GM23338 (cell line): ENCODE results near the gene BIRC7. TPM values are rescaled to one million over a fixed set of nuclear protein-coding genes. Genes with fewer than 3 reads are reported as not detected.

Experiments used
- ATAC-seq: fragments of 200-7000 bp; cut with Tn5 transposase; 3 replicates; pipeline ENCODE4 v1.9.1; 2020
- DNase-seq: peaks from one replicate; pipeline ENCODE4 v3.0.0-alpha.2; 2015; ENCODE audit warnings: low spot score
- H2AFZ ChIP-seq: fragments of 200-600 bp; sonication (generic); 2 replicates; pipeline ENCODE4 v1.8.0; 2016; ENCODE audit warnings: antibody characterized with exemption, mild to moderate bottlenecking, moderate library complexity
- H3F3A ChIP-seq: fragments of 200-600 bp; sonication (generic); replicated peaks from 2 replicates; pipeline ENCODE4 v1.8.0; 2017; ENCODE audit warnings: antibody characterized with exemption, mixed run types, low read depth
- H3K27ac ChIP-seq: fragments of 200-600 bp; sonication (generic); 2 replicates; pipeline ENCODE4 v1.6.1; 2016; ENCODE audit warnings: low read depth
- H3K27me3 ChIP-seq: fragments of 200-600 bp; sonication (generic); 2 replicates; pipeline ENCODE4 v1.8.0; 2016; ENCODE audit warnings: mild to moderate bottlenecking, mixed run types, moderate library complexity; ENCODE audit not compliant: insufficient read depth
- H3K36me3 ChIP-seq: fragments of 200-600 bp; sonication (generic); 2 replicates; pipeline ENCODE4 v1.8.0; 2016; ENCODE audit warnings: mild to moderate bottlenecking; ENCODE audit not compliant: insufficient read depth
- H3K4me1 ChIP-seq: fragments of 200-600 bp; sonication (generic); 2 replicates; pipeline ENCODE4 v1.8.0; 2016; ENCODE audit warnings: mild to moderate bottlenecking, moderate library complexity; ENCODE audit not compliant: insufficient read depth
- H3K4me2 ChIP-seq: fragments of 200-600 bp; sonication (generic); 2 replicates; pipeline ENCODE4 v1.7.1; 2017; ENCODE audit warnings: mixed run types
- H3K4me3 ChIP-seq: fragments of 200-600 bp; sonication (generic); 2 replicates; pipeline ENCODE4 v1.6.1; 2016; ENCODE audit warnings: mixed run types
- H3K79me2 ChIP-seq: fragments of 200-600 bp; sonication (generic); replicated peaks from 2 replicates; pipeline ENCODE4 v1.8.0; 2017; ENCODE audit warnings: mild to moderate bottlenecking; ENCODE audit not compliant: insufficient read depth
- H3K9me2 ChIP-seq: fragments of 200-600 bp; sonication (generic); 2 replicates; pipeline ENCODE4 v1.8.0; 2017; ENCODE audit not compliant: insufficient read depth
- H4K20me1 ChIP-seq: fragments of 200-600 bp; sonication (generic); replicated peaks from 2 replicates; pipeline ENCODE4 v1.8.0; 2017; ENCODE audit warnings: mild to moderate bottlenecking; ENCODE audit not compliant: insufficient read depth
- H3K27ac Mint-ChIP-seq: 2 replicates; pipeline ENCODE4 v1.8.0; 2020; ENCODE audit warnings: inconsistent platforms, mild to moderate bottlenecking, moderate library complexity, mixed read lengths
- H3K27me3 Mint-ChIP-seq: 3 replicates; pipeline ENCODE4 v1.8.0; 2022; ENCODE audit warnings: low read depth, mild to moderate bottlenecking, moderate library complexity, mixed read lengths, inconsistent platforms; ENCODE audit not compliant: insufficient read depth, poor library complexity
- H3K36me3 Mint-ChIP-seq: 3 replicates; pipeline ENCODE4 v1.8.0; 2021; ENCODE audit warnings: low read depth, mild to moderate bottlenecking, inconsistent platforms, moderate library complexity, mixed read lengths
- H3K4me1 Mint-ChIP-seq: 3 replicates; pipeline ENCODE4 v1.8.0; 2020; ENCODE audit warnings: mild to moderate bottlenecking, inconsistent platforms, mixed read lengths
- H3K4me3 Mint-ChIP-seq: 3 replicates; pipeline ENCODE4 v1.8.0; 2021; ENCODE audit warnings: moderate library complexity, mild to moderate bottlenecking, inconsistent platforms, mixed read lengths
- H3K9me3 Mint-ChIP-seq: 3 replicates; pipeline ENCODE4 v1.8.0; 2020; ENCODE audit warnings: moderate library complexity, mild to moderate bottlenecking, inconsistent platforms, mixed read lengths
- CREB1 ChIP-seq: fragments of 250-450 bp; sonication (Bioruptor Pico); IDR thresholded peaks from 2 replicates; pipeline ENCODE4 v1.5.0; 2020; ENCODE audit warnings: low read depth, mild to moderate bottlenecking, moderate library complexity
- CTCF ChIP-seq, 2 experiments: fragments of 200-600 bp in 1 of 2; sonication (generic) in 1 of 2; conservative IDR thresholded peaks; 2 replicates each; pipeline versions ENCODE4 v1.5.1 to v1.6.1; 2016 to 2017; ENCODE audit warnings: antibody characterized with exemption in 2 of 2, low read depth in 2 of 2, mild to moderate bottlenecking in 2 of 2, moderate library complexity in 1 of 2
- ETS1 ChIP-seq: IDR thresholded peaks from 2 replicates; pipeline ENCODE4 v1.6.1; 2016; ENCODE audit warnings: antibody characterized with exemption
- EZH2phosphoT487 ChIP-seq: fragments of 200-600 bp; sonication (generic); IDR thresholded peaks from one replicate; pipeline ENCODE4 v1.8.1; 2018; ENCODE audit warnings: antibody characterized with exemption; ENCODE audit not compliant: unreplicated experiment
- JUNB ChIP-seq: IDR thresholded peaks from one replicate; pipeline ENCODE4 v1.6.1; 2016; ENCODE audit warnings: antibody characterized with exemption; ENCODE audit not compliant: unreplicated experiment
- POLR2AphosphoS5 ChIP-seq: IDR thresholded peaks from 2 replicates; pipeline ENCODE4 v1.6.1; 2016; ENCODE audit warnings: antibody characterized with exemption, low read depth
- STAT1 ChIP-seq: IDR thresholded peaks from one replicate; pipeline ENCODE4 v1.6.1; 2016; ENCODE audit warnings: antibody characterized with exemption; ENCODE audit not compliant: unreplicated experiment
- ZNF114 ChIP-seq: fragments of 250-450 bp; sonication (Bioruptor Pico); IDR thresholded peaks from 2 replicates; pipeline ENCODE4 v1.5.0; 2020; ENCODE audit warnings: mild to moderate bottlenecking, moderate library complexity
- microRNA counts: library from miRNA; unstranded; fragments of <30 nt; microRNA quantifications from one replicate; lab custom pipeline; 2017
- microRNA-seq: library from miRNA; unstranded; fragments of <30 nt; microRNA quantifications from one replicate; pipeline ENCODE4, GENCODE V29; 2017
- polyA plus RNA-seq: library from polyadenylated mRNA; unstranded; fragments of >200 nt; fragmentation: Nextera tagmentation; extraction: Ambion mirVana; gene quantifications from 2 replicates; pipeline ENCODE4 v1.2.1, GENCODE V29; 2016
- small RNA-seq: library from RNA; depleted of rRNA; stranded (forward); fragments of <200 nt; gene quantifications from one replicate; pipeline ENCODE3, GENCODE V24; 2014; ENCODE audit warnings: low replicate concordance
- total RNA-seq: library from RNA; depleted of rRNA; stranded (reverse); fragments of >200 nt; shearing (Covaris generic); gene quantifications from 2 replicates; pipeline ENCODE4 v1.2.3, GENCODE V29; 2014; rRNA removed

Gene BIRC7
- total and polyA plus RNA-seq, 2 experiments from 2014 or later: 0.16 to 0.24 TPM

- peaks cover 18% of the 10 kb centered on the region for H3K27me3 Mint-ChIP-seq
- no peak for DNase-seq
- no peak overlapping the region for H3K4me2 ChIP-seq
- no peak for ATAC-seq
- H3K27ac Mint-ChIP-seq: no peak overlapping the region
- H4K20me1 ChIP-seq: no peaks in the 10 kb centered on the region
- peaks cover 6% of the 10 kb centered on the region; the same call in 1 of the 2 replicates for H3K4me1 ChIP-seq
- H3F3A ChIP-seq: no peaks in the 10 kb centered on the region
- no peak overlapping the region for H3K27ac ChIP-seq
- H3K4me3 ChIP-seq: no peak overlapping the region
- no peaks in the 10 kb centered on the region; the same call in 1 of the 2 replicates for H3K36me3 ChIP-seq
- peaks cover 16% of the 10 kb centered on the region for H3K36me3 Mint-ChIP-seq
- H3K4me3 Mint-ChIP-seq: no peak overlapping the region
- no peak overlapping the region for H2AFZ ChIP-seq
- H3K27me3 ChIP-seq: no peaks in the 10 kb centered on the region
- no peak for TF ChIP-seq POLR2AphosphoS5
- TF ChIP-seq CREB1 (CRISPR knock-in tag): no peak
- no peak for TF ChIP-seq CTCF (conservative IDR thresholded peaks at IDR 0.05; ENCODE audit: low read depth in 2 of 2)
- TF ChIP-seq EZH2phosphoT487: no peak
- no peak for TF ChIP-seq STAT1
- no peak for TF ChIP-seq ZNF114 (CRISPR knock-in tag)
- no peak for TF ChIP-seq ETS1
- TF ChIP-seq JUNB: no peak
- H3K9me3 Mint-ChIP-seq: no peaks in the 10 kb centered on the region
- H3K79me2 ChIP-seq: no peaks in the 10 kb centered on the region
- peaks cover 5% of the 10 kb centered on the region; the same call in 2 of the 3 replicates for H3K4me1 Mint-ChIP-seq
- no peaks in the 10 kb centered on the region for H3K9me2 ChIP-seq
Measured at GRCh38 chr20:63289311-63290135, 53.8 kb downstream of the BIRC7 start.

MicroRNA genes within 50 kb of the gene (microRNA counts, 767-probe panel; counts per million panel counts)
- not detected for microRNA hsa-miR-3196 (lab: Ali Mortazavi, UCI)

Small RNA genes within 50 kb of the gene (microRNA-seq; reads per million reads assigned to microRNA genes)
- not detected for gene MIR3196
- not detected for gene MIR4326

Small RNA genes within 50 kb of the gene (small RNA-seq; reads per million reads assigned to genes)
- not detected for gene MIR3196
- 0.22 reads per million for gene MIR4326

Other genes starting within 250 kb of the BIRC7 start
- gene BHLHE23, start 228.9 kb upstream of the BIRC7 start, total RNA-seq: 5.0 and 6.6 TPM in 2 replicates
- 0.52 TPM in 2 replicates for gene BHLHE23, start 228.9 kb upstream of the BIRC7 start, polyA plus RNA-seq
- gene YTHDF1, start 19.8 kb upstream of the BIRC7 start, total RNA-seq: 64.3 and 64.5 TPM in 2 replicates
- 30.9 and 34.9 TPM in 2 replicates for gene YTHDF1, start 19.8 kb upstream of the BIRC7 start, polyA plus RNA-seq
- 12.6 and 16.0 TPM in 2 replicates for gene NKAIN4, start 18.6 kb downstream of the BIRC7 start, total RNA-seq
- 9.5 and 13.2 TPM in 2 replicates for gene NKAIN4, start 18.6 kb downstream of the BIRC7 start, polyA plus RNA-seq
- gene ARFGAP1, start 36.9 kb downstream of the BIRC7 start, total RNA-seq: 88.8 and 95.5 TPM in 2 replicates
- 40.6 and 41.5 TPM in 2 replicates for gene ARFGAP1, start 36.9 kb downstream of the BIRC7 start, polyA plus RNA-seq
- gene COL20A1, start 57.3 kb downstream of the BIRC7 start, total RNA-seq: 0.28 and 0.43 TPM in 2 replicates
- 0.59 and 0.79 TPM in 2 replicates for gene COL20A1, start 57.3 kb downstream of the BIRC7 start, polyA plus RNA-seq
- 1.9 and 3.9 TPM in 2 replicates for gene CHRNA4, start 125.4 kb downstream of the BIRC7 start, total RNA-seq
- gene CHRNA4, start 125.4 kb downstream of the BIRC7 start, polyA plus RNA-seq: 2.1 and 2.7 TPM in 2 replicates
- 61.7 and 92.4 TPM in 2 replicates for gene KCNQ2, start 236.8 kb downstream of the BIRC7 start, total RNA-seq
- 67.9 and 68.5 TPM in 2 replicates for gene KCNQ2, start 236.8 kb downstream of the BIRC7 start, polyA plus RNA-seq